Stimulated activated CD8-positive, alpha-beta memory T cell treated with anti-CD3 and anti-CD28 coated beads, Interleukin-4, amount 100 ng/mL, for 24 hours (primary cell): Measurements from ENCODE around the gene ZNF322.

Source experiments
- DNase-seq: peaks from one replicate; pipeline ENCODE4 v3.0.0-alpha.2; 2020; ENCODE audit warnings: low read depth

The ZNF322 gene

DNA sequence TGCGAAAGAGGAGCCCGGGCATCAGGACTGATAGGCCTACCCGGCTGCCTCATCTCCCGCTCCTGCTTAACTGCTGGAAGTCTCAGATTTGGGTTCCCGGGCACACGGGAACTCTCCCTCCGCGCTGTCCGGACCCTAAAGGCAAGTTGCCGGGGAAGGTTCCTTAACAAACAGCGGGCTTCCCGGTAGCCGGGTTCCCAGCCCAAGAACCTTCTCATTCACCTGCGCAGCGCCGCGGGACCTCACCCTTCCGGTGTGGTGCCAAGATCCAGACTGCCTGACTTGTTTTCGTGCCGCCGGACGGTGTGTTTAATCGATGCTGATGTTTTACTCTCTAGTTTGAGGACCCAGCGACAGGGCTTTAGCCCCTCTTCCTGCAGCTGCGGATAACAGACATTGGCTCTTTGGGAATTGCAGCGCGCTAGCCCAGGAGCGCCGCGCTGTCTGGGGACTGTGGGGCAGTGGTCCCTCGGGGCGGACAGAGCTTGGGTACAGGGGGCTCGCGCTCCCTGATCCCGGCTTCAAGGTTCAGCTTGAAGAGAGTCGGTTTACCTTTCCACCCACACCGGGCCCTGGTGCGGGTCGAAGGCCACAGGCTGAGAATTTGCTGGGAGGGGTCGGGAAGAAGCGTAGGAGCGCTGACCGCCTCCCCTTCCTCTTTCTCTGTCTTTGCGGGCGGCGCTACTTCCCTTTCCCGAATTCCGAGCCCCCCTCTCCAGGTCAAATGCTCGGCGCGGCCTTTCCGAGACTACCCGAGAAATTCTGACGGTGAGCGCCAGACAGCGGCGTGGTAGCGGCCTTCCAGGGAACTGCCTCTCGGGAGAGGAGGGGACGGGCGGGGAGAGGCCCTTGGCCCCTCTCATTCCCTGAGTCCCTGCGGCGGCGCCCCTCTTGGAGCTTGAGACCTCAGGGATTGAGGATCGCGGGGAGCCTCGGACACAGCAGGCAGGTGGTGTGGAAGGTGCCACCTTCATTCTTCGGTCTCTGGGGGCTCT, 45.6 kb downstream of the ZNF322 start:
- no peak for DNase-seq

DNA sequence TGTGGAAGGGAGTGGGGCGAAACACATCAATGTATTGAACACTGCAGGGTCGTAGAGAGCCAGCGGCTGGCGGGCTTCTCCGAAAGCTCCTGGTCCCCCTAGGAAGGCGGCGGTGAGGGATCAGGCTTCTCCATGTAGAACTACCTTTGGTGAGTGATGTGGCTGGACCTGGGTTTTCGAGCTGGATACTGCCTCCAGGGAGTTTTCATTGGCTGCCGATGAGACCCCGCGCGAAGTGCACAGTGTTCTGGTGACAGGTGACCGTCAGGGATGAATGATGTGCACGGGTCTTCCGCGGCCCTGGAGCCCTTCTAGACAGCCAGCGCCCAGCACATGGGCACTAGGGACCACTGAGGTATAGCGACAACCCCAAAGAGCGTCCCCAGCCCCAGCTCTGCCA, 46.3 kb downstream of the ZNF322 start:
- no peak for DNase-seq

DNA sequence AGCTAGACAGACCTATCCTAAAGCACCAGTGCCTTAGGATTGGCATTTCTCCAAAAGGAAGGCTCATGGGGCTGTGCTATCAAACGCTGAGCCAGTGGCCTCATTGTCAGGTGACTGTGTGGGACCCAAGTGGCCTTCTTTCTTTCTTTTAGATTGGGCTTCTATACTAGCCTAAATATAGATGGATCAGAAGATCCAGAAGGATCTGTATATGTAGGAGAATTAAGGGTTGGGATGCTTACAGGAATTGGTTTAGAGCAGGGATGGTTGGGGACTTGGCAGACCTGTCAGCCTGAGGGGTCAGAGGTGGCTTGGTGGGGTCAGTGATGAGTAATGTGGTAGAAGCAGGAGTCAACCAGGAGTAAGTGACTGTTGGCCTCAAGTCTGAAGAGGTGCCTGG, 47.9 kb downstream of the ZNF322 start:
- no peak for DNase-seq

- DNase-seq: no peak
These were observed 50.1 kb downstream of the ZNF322 start for GRCh38 chr6:26609463-26609862.

GRCh38 chr6:26607434-26608230, 51.9 kb downstream of the ZNF322 start:
- peak; percentile 24 for DNase-seq

DNA sequence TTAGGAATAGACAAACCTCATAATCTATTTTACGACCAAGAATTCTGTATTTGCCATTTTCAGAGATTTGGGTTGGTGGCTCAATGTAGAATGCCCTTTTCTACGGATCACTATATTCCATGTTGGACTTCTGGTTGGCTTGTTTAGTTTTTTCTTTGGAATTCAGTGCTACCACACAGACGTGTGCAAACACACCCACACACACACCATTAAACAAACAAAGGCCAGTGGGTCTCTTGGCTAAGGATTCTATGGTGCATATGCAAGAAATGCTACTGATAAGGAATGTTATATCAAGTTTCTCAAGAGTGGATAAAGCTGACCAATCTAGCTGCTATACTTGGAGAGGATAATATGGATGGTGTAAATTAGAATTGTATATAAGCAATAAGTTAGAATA, 54.7 kb downstream of the ZNF322 start:
- DNase-seq: no peak

- DNase-seq: no peak
These were observed 55.5 kb downstream of the ZNF322 start for GRCh38 chr6:26604026-26604425.

GRCh38 chr6:26602262-26602661, 57.3 kb downstream of the ZNF322 start:
- no peak for DNase-seq

DNA sequence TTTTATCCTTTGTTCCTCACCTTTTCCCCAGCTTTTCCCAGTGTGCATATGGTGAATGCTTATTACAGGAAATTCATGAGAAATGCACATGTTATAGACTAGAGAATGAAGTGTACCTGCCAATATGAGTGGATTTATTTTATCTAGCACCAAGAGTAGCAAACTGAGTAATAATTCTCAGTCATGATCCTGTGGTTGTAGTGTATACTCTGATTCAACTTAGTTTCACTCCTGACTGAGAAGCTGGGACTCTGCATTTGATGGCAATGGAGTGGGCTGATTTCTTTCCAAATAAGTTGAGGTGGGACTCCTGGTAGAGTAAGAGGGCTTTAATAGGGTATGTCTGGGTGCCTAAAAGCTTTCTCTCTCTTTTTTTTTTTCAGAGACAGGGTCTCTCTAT, 58.8 kb downstream of the ZNF322 start:
- no peak for DNase-seq

DNA sequence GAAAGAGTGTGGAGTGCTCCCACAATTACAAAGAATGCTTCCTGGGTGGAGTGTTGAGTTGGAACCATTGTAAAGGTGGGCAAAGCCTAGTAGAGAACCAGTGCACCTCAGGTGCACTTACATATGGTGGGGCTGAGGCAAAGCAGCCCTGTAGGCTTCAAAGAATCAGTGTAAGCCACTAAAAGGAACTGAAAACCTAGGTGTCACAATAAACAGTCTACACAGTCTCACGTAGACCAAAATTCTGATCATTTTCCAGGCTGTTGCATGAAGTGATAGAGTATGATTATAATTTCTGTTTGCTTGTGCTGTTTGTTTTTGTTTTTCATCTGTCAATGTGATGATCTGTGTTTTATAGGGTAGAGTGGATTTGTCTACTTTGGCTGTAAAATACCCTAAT, 60.0 kb downstream of the ZNF322 start:
- DNase-seq: no peak

GRCh38 chr6:26599134-26599533, 60.4 kb downstream of the ZNF322 start:
- no peak for DNase-seq

DNA sequence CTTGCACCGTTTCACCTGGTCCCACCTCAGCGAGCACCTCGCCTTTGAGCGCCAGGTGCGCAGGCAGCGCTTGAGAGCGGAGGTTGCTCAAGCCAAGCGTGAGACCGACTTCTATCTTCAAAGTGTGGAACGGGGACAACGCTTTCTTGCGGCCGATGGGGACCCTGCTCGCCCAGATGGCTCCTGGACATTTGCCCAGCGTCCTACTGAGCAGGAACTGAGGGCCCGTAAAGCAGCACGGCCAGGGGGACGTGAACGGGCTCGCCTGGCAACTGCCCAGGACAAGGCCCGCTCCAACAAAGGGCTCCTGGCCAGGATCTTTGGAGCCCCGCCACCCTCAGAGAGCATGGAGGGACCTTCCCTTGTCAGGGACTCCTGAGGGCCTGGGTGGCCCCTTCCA, 61.3 kb downstream of the ZNF322 start:
- no peak for DNase-seq

GRCh38 chr6:26597821-26598220, 61.7 kb downstream of the ZNF322 start:
- DNase-seq: no peak

- no peak for DNase-seq
These were observed 62.2 kb downstream of the ZNF322 start for GRCh38 chr6:26597389-26597766.

DNA sequence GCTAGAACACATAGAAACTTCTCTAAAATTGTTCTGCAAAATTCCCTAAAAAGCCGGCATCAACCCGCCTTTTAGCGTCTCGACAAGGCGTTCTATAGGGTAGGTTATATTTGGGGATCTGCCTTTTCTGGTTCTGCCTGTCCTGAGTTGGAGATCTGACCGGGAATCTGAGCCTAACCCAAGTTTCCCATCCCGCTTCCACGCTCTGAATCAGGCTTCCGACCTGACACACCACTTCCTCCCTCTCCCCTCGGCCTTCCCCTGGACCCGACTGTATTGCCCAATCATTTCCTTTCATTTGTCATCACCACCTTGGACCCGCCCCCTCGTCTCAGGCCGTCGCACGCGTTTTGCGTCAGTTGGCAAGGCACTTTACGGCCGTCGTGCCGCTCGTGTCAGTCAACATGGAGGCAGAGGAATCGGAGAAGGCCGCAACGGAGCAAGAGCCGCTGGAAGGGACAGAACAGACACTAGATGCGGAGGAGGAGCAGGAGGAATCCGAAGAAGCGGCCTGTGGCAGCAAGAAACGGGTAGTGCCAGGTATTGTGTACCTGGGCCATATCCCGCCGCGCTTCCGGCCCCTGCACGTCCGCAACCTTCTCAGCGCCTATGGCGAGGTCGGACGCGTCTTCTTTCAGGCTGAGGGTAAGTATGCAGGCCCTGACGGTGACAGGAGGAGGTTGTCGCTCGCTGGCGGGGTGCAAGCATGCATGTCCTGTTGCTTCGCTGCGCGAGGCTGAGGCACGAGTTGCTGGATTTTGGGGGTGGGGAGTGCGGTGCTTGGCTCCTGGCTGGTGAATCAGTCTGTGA, 62.8 kb downstream of the ZNF322 start, which contains the start of gene ABT1:
TSS of gene ABT1 (plus strand) at position 375 of the 810 bp plus-strand sequence. CDS start at position 405, 30 bp downstream.
- peak; percentile 95 for DNase-seq

- peak; percentile 78 for DNase-seq
These were observed 63.8 kb downstream of the ZNF322 start for GRCh38 chr6:26595669-26596269.

GRCh38 chr6:26594730-26595632, 64.6 kb downstream of the ZNF322 start:
- DNase-seq: peak; percentile 26

GRCh38 chr6:26594131-26594498, 65.4 kb downstream of the ZNF322 start:
- no peak for DNase-seq

- no peak for DNase-seq
These were observed 66.0 kb downstream of the ZNF322 start for GRCh38 chr6:26593278-26594130.

DNA sequence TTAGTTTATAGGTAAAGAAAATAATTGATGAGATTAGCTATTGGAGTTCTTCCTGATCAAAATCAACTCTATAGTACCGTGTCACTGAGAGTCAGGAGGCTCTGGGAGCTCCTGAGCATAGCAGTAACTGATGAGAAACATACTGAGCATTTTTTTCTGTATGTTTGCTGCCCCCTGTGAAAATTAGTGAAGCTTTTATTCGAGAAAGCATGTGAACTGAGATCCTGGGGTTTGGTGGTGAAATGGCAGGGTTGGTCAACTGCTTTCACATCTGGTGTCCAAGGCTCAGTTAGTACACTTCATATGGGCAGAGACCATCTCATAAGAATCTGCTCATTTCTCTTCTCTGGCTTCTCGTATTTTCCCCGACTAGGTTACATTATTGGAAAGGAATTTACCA, 66.9 kb downstream of the ZNF322 start:
- DNase-seq: no peak
